SK-N-SH (cell line): ENCODE data around the gene TRPM3. TPM values are rescaled to one million over a fixed set of nuclear protein-coding genes. Genes with fewer than 3 reads are reported as not detected.

Experiments
- CTCF ChIA-PET: fragments of 300-600, 350-600 bp; formaldehyde crosslinking; extraction: SDS; loops from one replicate; lab custom pipeline; 2021; lab: Yijun Ruan, JAX
- POLR2A ChIA-PET: fragments of 350-600 bp; sonication (Branson Sonifier 250); formaldehyde crosslinking; extraction: SDS; loops from one replicate; lab custom pipeline; 2020; ENCODE audit warnings: antibody characterized with exemption, inconsistent platforms; lab: Yijun Ruan, JAX
- DNase-seq: peaks from one replicate; pipeline ENCODE4 v3.0.0; 2012
- H2AFZ ChIP-seq: fragments of 200-600 bp; sonication (generic); 2 replicates; pipeline ENCODE4 v1.8.1; 2016; ENCODE audit warnings: antibody characterized with exemption, mild to moderate bottlenecking, low read depth
- H3F3A ChIP-seq: fragments of 200-600 bp; sonication (generic); replicated peaks from 2 replicates; pipeline ENCODE3; 2016; ENCODE audit warnings: antibody characterized with exemption, mild to moderate bottlenecking; ENCODE audit not compliant: insufficient read depth
- H3K27ac ChIP-seq, 2 experiments: fragments of 200-500 bp in 1 of 2; fragments of 200-600 bp in 1 of 2; sonication (Bioruptor generic) in 1 of 2; sonication (generic), shearing (Covaris generic) in 1 of 2; 2 replicates each; pipeline versions ENCODE4 v1.5.1 to v1.6.1; 2014 to 2016; ENCODE audit warnings: low read depth in 2 of 2, inconsistent platforms in 1 of 2, low read length in 1 of 2, mild to moderate bottlenecking in 1 of 2, mixed read lengths in 1 of 2
- H3K27me3 ChIP-seq: fragments of 200-600 bp; sonication (generic), shearing (Covaris generic); 2 replicates; pipeline ENCODE4 v1.6.1; 2016; ENCODE audit warnings: mixed run types; ENCODE audit not compliant: insufficient read depth
- H3K36me3 ChIP-seq, 2 experiments: fragments of 200-500 bp in 1 of 2; fragments of 200-600 bp in 1 of 2; sonication (Bioruptor generic) in 1 of 2; sonication (generic) in 1 of 2; replicated peaks in 1 of 2; 2 replicates each; pipeline versions ENCODE3 to v1.5.1; 2014 to 2016; ENCODE audit warnings: low read length in 1 of 2, mild to moderate bottlenecking in 1 of 2; ENCODE audit not compliant: insufficient read depth in 2 of 2, control insufficient read depth in 1 of 2
- H3K4me1 ChIP-seq, 2 experiments: fragments of 200-500 bp in 1 of 2; fragments of 200-600 bp in 1 of 2; sonication (Bioruptor generic) in 1 of 2; sonication (generic), shearing (Covaris generic) in 1 of 2; 2 replicates each; pipeline versions ENCODE4 v1.5.1 to v1.6.1; 2014 to 2016; ENCODE audit warnings: low read depth in 1 of 2, low read length in 1 of 2, mixed run types in 1 of 2; ENCODE audit not compliant: insufficient read depth in 2 of 2, control insufficient read depth in 1 of 2
- H3K4me2 ChIP-seq: fragments of 200-600 bp; sonication (generic), shearing (Covaris generic); 2 replicates; pipeline ENCODE4 v1.6.1; 2017; ENCODE audit warnings: mixed run types
- H3K4me3 ChIP-seq, 2 experiments: fragments of 200-500 bp in 1 of 2; fragments of 200-600 bp in 1 of 2; sonication (Bioruptor generic) in 1 of 2; sonication (generic), shearing (Covaris generic) in 1 of 2; 2 replicates each; pipeline versions ENCODE4 v1.5.1 to v1.8.1; 2014 to 2016; ENCODE audit warnings: low read depth in 2 of 2, inconsistent platforms in 1 of 2, low read length in 1 of 2, mild to moderate bottlenecking in 1 of 2, mixed read lengths in 1 of 2, moderate library complexity in 1 of 2
- H3K79me2 ChIP-seq: fragments of 200-600 bp; sonication (generic); 2 replicates; pipeline ENCODE4 v1.8.1; 2017; ENCODE audit warnings: mild to moderate bottlenecking; ENCODE audit not compliant: insufficient read depth
- H3K9ac ChIP-seq: fragments of 200-600 bp; sonication (generic); 2 replicates; pipeline ENCODE4 v1.6.1; 2017; ENCODE audit warnings: mixed run types
- H3K9me2 ChIP-seq: fragments of 200-600 bp; sonication (generic); 2 replicates; pipeline ENCODE4 v1.6.1; 2017; ENCODE audit warnings: mixed run types
- H3K9me3 ChIP-seq: fragments of 200-600 bp; sonication (generic); 2 replicates; pipeline ENCODE4 v1.6.1; 2017; ENCODE audit warnings: mixed run types, mild to moderate bottlenecking, moderate library complexity
- H4K20me1 ChIP-seq: fragments of 200-600 bp; sonication (generic); 2 replicates; pipeline ENCODE4 v1.6.1; 2017; ENCODE audit warnings: mild to moderate bottlenecking, mixed run types; ENCODE audit not compliant: insufficient read depth
- CHD2 ChIP-seq: fragments of 150-350 bp; IDR thresholded peaks from 2 replicates; pipeline ENCODE4 v1.6.1; 2018; ENCODE audit warnings: low read length; ENCODE audit not compliant: partially characterized antibody
- ELF1 ChIP-seq: IDR thresholded peaks from 2 replicates; pipeline ENCODE4 v1.4.0; 2012
- EZH2phosphoT487 ChIP-seq: fragments of 200-600 bp; sonication (generic); IDR thresholded peaks from 2 replicates; pipeline ENCODE4 v1.6.1; 2017; ENCODE audit warnings: low read depth, mixed run types, mild to moderate bottlenecking, antibody characterized with exemption, moderate library complexity, borderline replicate concordance
- FOXJ3 ChIP-seq: sonication (generic); formaldehyde crosslinking; IDR thresholded peaks from 2 replicates; pipeline ENCODE4 v1.5.1; 2020; ENCODE audit warnings: mild to moderate bottlenecking, missing genetic modification reagents
- FOXM1 ChIP-seq: IDR thresholded peaks from 2 replicates; pipeline ENCODE4 v1.4.0; 2012; ENCODE audit warnings: low read depth, mild to moderate bottlenecking
- GATA2 ChIP-seq: sonication (generic); formaldehyde crosslinking; IDR thresholded peaks from 2 replicates; pipeline ENCODE4 v1.5.0; 2020; ENCODE audit warnings: mild to moderate bottlenecking, missing genetic modification reagents
- MEF2A ChIP-seq: IDR thresholded peaks from 2 replicates; pipeline ENCODE4 v1.4.0; 2012; ENCODE audit warnings: low read depth, borderline replicate concordance
- RCOR1 ChIP-seq: fragments of 150-350 bp; IDR thresholded peaks from 2 replicates; pipeline ENCODE4 v1.6.1; 2017; ENCODE audit warnings: antibody characterized with exemption, low read length
- SIN3A ChIP-seq: IDR thresholded peaks from 2 replicates; pipeline ENCODE4 v1.6.1; 2012; ENCODE audit warnings: low read depth, mild to moderate bottlenecking, low read length, moderate library complexity, borderline replicate concordance
- SMC3 ChIP-seq: IDR thresholded peaks from 2 replicates; pipeline ENCODE4 v1.6.1; 2012; ENCODE audit warnings: low read depth, low read length, improper control_type of control experiment
- WGBS: methylation state at CpG from one replicate; pipeline ENCODE4 v1.1.6; 2017; ENCODE audit warnings: low lambda C conversion rate; 5-methylcytosine and 5-hydroxymethylcytosine counted together
- polyA plus RNA-seq, 3 experiments: library from polyadenylated mRNA; depleted of rRNA; stranded (reverse); fragments of >200 nt; gene quantifications; 2 replicates each; pipeline ENCODE4 v1.2.3, GENCODE V29; 2012
- TF ChIP-seq, protein P1 (sequence below): IDR thresholded peaks from 2 replicates; pipeline ENCODE4 v1.4.0; 2012; ENCODE audit warnings: low read depth, borderline replicate concordance
- TF ChIP-seq, protein P2 (sequence below): IDR thresholded peaks from 2 replicates; pipeline ENCODE4 v1.6.1; 2012; ENCODE audit warnings: mild to moderate bottlenecking, low read depth, low read length, moderate library complexity
- TF ChIP-seq, protein P3 (sequence below): fragments of 150-350 bp; IDR thresholded peaks from 2 replicates; pipeline ENCODE4 v1.6.1; 2016; ENCODE audit warnings: mild to moderate bottlenecking, low read depth, low read length
- TF ChIP-seq, protein P4 (sequence below): IDR thresholded peaks from 2 replicates; pipeline ENCODE4 v1.4.0; 2012; ENCODE audit warnings: low read depth

TRPM3 gene
- polyA plus RNA-seq, 1 of the 3 experiments (the other 2 are of a cell fraction), result not detected

DNA sequence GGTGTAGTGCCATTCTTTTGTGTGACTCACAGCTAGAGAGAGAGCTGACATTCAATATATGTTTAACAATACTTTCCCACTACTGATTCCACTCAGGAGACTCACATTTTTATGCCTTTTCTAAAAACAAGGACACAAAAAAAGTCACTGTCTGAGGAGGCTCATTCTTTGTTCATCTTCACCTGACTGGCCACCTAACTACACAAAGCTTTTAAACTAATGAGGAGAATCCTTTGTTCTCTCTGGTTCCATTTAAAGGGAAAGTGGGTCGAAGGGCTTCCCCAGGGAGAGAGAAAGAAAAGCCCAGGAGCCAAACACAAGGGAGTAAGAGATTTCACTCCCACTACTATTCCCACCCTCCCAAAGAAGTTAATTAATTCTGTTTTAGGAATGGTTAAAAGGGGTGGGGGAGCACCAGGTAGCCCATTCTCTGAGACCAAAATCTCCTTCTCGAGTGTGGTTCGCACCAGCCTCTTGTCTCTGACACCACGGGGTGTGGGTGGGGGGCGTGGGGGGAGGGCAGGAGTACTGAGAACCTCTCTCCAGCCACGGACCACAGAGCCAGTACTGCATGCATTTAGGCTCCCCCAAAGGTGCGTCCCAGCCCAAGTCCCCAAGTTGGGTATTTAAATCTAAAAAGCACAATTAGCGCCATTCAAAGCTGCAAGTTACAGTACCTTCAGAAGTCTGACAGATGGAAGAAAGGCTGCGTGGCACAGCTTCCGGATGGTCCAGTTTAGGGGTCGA lies 747 bp downstream of the TRPM3 start:
- no peak for TF ChIP-seq ELF1
- no peak for TF ChIP-seq RCOR1
- TF ChIP-seq, protein P1, sequence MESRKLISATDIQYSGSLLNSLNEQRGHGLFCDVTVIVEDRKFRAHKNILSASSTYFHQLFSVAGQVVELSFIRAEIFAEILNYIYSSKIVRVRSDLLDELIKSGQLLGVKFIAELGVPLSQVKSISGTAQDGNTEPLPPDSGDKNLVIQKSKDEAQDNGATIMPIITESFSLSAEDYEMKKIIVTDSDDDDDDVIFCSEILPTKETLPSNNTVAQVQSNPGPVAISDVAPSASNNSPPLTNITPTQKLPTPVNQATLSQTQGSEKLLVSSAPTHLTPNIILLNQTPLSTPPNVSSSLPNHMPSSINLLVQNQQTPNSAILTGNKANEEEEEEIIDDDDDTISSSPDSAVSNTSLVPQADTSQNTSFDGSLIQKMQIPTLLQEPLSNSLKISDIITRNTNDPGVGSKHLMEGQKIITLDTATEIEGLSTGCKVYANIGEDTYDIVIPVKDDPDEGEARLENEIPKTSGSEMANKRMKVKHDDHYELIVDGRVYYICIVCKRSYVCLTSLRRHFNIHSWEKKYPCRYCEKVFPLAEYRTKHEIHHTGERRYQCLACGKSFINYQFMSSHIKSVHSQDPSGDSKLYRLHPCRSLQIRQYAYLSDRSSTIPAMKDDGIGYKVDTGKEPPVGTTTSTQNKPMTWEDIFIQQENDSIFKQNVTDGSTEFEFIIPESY, result no peak
- TF ChIP-seq CHD2, result no peak
- TF ChIP-seq, protein P2, sequence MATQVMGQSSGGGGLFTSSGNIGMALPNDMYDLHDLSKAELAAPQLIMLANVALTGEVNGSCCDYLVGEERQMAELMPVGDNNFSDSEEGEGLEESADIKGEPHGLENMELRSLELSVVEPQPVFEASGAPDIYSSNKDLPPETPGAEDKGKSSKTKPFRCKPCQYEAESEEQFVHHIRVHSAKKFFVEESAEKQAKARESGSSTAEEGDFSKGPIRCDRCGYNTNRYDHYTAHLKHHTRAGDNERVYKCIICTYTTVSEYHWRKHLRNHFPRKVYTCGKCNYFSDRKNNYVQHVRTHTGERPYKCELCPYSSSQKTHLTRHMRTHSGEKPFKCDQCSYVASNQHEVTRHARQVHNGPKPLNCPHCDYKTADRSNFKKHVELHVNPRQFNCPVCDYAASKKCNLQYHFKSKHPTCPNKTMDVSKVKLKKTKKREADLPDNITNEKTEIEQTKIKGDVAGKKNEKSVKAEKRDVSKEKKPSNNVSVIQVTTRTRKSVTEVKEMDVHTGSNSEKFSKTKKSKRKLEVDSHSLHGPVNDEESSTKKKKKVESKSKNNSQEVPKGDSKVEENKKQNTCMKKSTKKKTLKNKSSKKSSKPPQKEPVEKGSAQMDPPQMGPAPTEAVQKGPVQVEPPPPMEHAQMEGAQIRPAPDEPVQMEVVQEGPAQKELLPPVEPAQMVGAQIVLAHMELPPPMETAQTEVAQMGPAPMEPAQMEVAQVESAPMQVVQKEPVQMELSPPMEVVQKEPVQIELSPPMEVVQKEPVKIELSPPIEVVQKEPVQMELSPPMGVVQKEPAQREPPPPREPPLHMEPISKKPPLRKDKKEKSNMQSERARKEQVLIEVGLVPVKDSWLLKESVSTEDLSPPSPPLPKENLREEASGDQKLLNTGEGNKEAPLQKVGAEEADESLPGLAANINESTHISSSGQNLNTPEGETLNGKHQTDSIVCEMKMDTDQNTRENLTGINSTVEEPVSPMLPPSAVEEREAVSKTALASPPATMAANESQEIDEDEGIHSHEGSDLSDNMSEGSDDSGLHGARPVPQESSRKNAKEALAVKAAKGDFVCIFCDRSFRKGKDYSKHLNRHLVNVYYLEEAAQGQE, result no peak
- TF ChIP-seq FOXM1, result no peak
- no peak for TF ChIP-seq SIN3A
- TF ChIP-seq FOXJ3, result no peak
- TF ChIP-seq, protein P3, sequence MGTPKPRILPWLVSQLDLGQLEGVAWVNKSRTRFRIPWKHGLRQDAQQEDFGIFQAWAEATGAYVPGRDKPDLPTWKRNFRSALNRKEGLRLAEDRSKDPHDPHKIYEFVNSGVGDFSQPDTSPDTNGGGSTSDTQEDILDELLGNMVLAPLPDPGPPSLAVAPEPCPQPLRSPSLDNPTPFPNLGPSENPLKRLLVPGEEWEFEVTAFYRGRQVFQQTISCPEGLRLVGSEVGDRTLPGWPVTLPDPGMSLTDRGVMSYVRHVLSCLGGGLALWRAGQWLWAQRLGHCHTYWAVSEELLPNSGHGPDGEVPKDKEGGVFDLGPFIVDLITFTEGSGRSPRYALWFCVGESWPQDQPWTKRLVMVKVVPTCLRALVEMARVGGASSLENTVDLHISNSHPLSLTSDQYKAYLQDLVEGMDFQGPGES, result no peak
- TF ChIP-seq GATA2 (CRISPR knock-in tag), result no peak
- TF ChIP-seq MEF2A, result no peak
- TF ChIP-seq SMC3, result no peak
- TF ChIP-seq EZH2phosphoT487, result no peak
- TF ChIP-seq, protein P4, sequence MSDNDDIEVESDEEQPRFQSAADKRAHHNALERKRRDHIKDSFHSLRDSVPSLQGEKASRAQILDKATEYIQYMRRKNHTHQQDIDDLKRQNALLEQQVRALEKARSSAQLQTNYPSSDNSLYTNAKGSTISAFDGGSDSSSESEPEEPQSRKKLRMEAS, result no peak
- no peaks in the 10 kb centered on the region for H3K79me2 ChIP-seq
- ChIA-PET CTCF (no interaction called here), POLR2A (no interaction called here)
- WGBS, result 9% methylated on average over 6 of the region's 11 CpGs
- no peak overlapping the region for H2AFZ ChIP-seq
- H3K4me1 ChIP-seq, result no peaks in the 10 kb centered on the region
- H3K27ac ChIP-seq, result no peak overlapping the region
- H3K9me3 ChIP-seq, result no peaks in the 10 kb centered on the region
- H3K4me2 ChIP-seq, result no peak overlapping the region
- no peaks in the 10 kb centered on the region for H3F3A ChIP-seq
- no peaks in the 10 kb centered on the region for H4K20me1 ChIP-seq
- no peak overlapping the region for H3K4me3 ChIP-seq
- no peak overlapping the region for H3K9ac ChIP-seq
- H3K36me3 ChIP-seq, result no peaks in the 10 kb centered on the region
- no peaks in the 10 kb centered on the region; the same call in 1 of the 2 replicates for H3K27me3 ChIP-seq
- DNase-seq, result no peak
- H3K9me2 ChIP-seq, result no peaks in the 10 kb centered on the region; the same call in 1 of the 2 replicates
